Measurements from ENCODE around the gene CLDN8.
A peak's percentile ranks its signal among the peaks of the same experiment; 100 is the strongest.

DNA sequence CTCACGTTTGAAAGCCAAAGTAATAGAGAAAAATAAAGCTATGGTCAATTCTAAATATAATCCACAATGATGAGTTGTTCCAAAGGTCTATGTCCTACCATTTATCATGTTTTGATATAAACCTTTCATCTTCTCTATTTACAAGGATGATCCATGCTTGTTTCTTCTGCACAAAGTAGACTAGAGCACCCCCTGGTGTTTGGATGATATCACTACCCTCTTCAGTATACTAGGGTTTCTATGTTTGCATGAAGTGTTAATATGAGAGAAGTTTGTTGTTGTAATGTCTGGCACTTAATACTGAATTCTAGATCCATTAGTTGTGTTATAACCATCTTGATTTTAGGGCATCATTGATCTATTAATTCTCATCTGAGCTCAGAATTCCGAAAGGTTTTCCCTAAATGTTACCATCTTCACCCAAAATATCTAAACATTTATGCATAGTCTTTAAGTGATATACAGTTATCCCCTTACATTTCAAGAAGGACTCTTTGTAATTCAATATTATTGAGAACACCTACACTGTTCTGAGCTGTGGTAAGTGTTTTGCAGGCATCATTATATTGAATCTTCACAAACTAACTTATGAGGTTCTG lies 21.1 kb downstream of the CLDN8 start:
- no peak for TF ChIP-seq EP300 (IDR thresholded peaks at IDR 0.05)
- TF ChIP-seq POLR2AphosphoS5 (IDR thresholded peaks at IDR 0.05) = no peak
- TF ChIP-seq, protein P1, sequence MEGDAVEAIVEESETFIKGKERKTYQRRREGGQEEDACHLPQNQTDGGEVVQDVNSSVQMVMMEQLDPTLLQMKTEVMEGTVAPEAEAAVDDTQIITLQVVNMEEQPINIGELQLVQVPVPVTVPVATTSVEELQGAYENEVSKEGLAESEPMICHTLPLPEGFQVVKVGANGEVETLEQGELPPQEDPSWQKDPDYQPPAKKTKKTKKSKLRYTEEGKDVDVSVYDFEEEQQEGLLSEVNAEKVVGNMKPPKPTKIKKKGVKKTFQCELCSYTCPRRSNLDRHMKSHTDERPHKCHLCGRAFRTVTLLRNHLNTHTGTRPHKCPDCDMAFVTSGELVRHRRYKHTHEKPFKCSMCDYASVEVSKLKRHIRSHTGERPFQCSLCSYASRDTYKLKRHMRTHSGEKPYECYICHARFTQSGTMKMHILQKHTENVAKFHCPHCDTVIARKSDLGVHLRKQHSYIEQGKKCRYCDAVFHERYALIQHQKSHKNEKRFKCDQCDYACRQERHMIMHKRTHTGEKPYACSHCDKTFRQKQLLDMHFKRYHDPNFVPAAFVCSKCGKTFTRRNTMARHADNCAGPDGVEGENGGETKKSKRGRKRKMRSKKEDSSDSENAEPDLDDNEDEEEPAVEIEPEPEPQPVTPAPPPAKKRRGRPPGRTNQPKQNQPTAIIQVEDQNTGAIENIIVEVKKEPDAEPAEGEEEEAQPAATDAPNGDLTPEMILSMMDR (IDR thresholded peaks at IDR 0.05) = peak in 1 of 4 experiments; percentile 19
